Measurements from ENCODE around the gene USP6. TPM values are rescaled to one million over a fixed set of nuclear protein-coding genes. Genes with fewer than 3 reads are reported as not detected.

USP6 gene
- total RNA-seq, 2 donors from 2014 or later: not detected

DNA sequence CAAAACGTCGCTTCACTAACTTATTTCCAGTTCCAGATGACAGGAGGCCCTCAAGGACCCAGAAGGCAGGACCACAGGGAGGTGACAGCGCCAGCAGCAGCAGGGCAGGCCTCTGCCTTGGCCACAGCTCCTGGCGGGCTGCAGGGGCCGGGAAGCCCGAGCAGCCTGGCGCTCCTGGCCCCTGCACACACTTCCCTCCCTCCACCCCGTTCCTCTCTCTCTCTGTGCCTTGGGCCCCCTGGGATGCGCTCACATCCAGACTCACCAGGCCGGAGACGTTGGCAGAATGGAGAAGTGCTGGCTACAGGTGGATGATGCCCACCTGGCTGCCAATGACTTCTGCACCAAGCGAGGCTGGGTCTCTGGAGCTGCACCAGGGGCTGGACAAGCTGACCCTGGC, 63.2 kb downstream of the USP6 start:
- Histone ChIP-seq H3K4me1 (no peaks in the 10 kb centered on the region), H3K36me3 (replicated peaks in 1 of 2; ENCODE audit: insufficient read depth in 1 of 2, low read depth in 2 of 2) (peaks cover 0 to 2% of the 10 kb centered on the region in 2 donors), H3K27ac (no peak overlapping the region), H3K9me3 (peaks cover 0 to 67% (median 3%) of the 10 kb centered on the region in 3 donors), H3K4me3 (no peak overlapping the region), H3K27me3 (no peaks in the 10 kb centered on the region)
- intact Hi-C loops (cut with DNase I): no loop called here
- ATAC-seq (no peak), DNase-seq (no peak)
- TF ChIP-seq POLR2A (IDR thresholded peaks at IDR 0.05) (no peak), CTCF (IDR thresholded peaks at IDR 0.05) (no peak)
- 96 to 100% methylated on average over 6 to 12 of the region's 12 CpGs for WGBS, 2 donors

DNA sequence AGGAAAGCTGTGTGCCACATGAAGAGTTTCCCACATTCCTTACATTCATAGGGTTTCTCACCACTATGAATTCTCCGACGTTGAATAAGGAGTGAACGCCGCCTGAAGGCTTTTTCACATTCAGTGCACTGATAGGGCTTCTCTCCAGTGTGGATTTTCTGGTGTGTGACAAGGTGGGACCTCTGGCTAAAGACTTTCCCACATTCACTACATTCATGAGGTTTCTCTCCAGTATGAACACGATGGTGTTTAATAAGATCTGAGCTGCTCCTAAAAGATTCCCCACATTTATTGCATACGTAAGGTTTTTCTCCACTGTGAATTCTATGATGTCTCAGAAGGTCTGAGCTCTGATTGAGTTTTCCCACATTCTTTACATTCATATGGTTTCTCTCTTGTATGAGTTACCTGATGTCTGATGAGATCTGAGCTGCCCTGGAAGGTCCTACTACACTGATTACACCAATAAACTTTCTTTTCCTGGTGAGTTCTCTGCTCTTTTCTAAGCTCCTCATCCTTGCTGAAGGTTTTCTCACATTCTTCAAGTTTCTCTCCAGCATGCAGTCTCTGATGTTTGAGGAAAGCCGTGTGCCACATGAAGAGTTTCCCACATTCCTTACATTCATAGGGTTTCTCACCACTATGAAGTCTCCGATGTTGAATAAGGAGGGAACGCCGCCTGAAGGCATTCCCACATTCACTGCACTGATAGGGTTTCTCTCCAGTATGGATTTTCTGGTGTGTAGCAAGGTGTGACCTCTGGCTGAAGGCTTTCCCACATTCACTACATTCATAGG, 65.9 kb downstream of the USP6 start:
- 97 to 98% methylated on average over 10 of the region's 10 CpGs for whole genome bisulfite sequencing, 2 donors
- TF ChIP-seq CTCF (IDR thresholded peaks at IDR 0.05) (no peak), POLR2A (IDR thresholded peaks at IDR 0.05) (no peak)
- peaks cover 0 to 81% (median 9%) of the 10 kb centered on the region in 3 donors for H3K9me3 ChIP-seq
- no peak for DNase-seq
- H3K36me3 ChIP-seq (replicated peaks in 1 of 2; ENCODE audit: insufficient read depth in 1 of 2, low read depth in 2 of 2): peaks cover 0 to 2% of the 10 kb centered on the region in 2 donors
- no peak for ATAC-seq
- no peaks in the 10 kb centered on the region for H3K4me1 ChIP-seq
- no peaks in the 10 kb centered on the region for H3K27me3 ChIP-seq
- intact Hi-C loops (cut with DNase I): no loop called here
- H3K4me3 ChIP-seq: no peak overlapping the region
- H3K27ac ChIP-seq: no peak overlapping the region

DNA sequence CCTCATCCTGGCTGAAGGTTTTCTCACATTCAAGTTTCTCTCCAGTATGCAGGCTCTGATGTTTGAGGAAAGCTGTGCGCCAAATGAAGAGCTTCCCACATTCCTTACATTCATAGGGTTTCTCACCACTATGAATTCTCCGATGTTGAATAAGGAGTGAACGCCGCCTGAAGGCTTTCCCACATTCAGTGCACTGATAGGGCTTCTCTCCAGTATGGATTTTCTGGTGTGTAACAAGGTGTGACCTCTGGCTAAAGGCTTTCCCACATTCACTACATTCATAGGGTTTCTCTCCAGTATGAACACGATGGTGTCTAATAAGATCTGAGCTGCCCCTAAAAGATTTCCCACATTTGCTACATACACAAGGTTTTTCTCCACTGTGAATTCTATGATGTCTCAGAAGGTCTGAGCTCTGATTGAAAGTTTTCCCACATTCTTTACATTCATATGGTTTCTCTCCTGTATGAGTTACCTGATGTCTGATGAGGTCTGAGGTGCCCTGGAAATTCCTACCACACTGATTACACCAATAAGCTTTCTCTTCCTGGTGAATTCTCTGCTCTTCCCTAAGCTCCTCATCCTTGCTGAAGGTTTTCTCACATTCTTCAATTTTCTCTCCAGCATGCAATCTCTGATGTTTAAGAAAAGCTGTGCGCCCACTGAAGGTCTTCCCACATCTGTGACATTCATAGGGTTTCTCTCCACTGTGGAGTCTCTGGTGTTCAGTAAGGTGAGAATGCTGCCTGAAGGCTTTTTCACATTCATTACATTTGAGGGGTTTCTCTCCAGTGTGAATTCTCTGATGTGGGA, 67.0 kb downstream of the USP6 start:
- Histone ChIP-seq H3K9me3 (peaks cover 0 to 84% (median 9%) of the 10 kb centered on the region in 3 donors), H3K27ac (no peak overlapping the region), H3K27me3 (no peaks in the 10 kb centered on the region), H3K4me1 (no peaks in the 10 kb centered on the region), H3K4me3 (no peak overlapping the region), H3K36me3 (replicated peaks in 1 of 2; ENCODE audit: insufficient read depth in 1 of 2, low read depth in 2 of 2) (peaks cover 0 to 2% of the 10 kb centered on the region in 2 donors)
- ATAC-seq: no peak
- TF ChIP-seq POLR2A (IDR thresholded peaks at IDR 0.05): no peak
- no peak for TF ChIP-seq CTCF (IDR thresholded peaks at IDR 0.05)
- DNase-seq: no peak
- 90 to 95% methylated on average over 6 of the region's 6 CpGs for whole genome bisulfite sequencing, 2 donors
- intact Hi-C loops (cut with DNase I): no loop called here

DNA sequence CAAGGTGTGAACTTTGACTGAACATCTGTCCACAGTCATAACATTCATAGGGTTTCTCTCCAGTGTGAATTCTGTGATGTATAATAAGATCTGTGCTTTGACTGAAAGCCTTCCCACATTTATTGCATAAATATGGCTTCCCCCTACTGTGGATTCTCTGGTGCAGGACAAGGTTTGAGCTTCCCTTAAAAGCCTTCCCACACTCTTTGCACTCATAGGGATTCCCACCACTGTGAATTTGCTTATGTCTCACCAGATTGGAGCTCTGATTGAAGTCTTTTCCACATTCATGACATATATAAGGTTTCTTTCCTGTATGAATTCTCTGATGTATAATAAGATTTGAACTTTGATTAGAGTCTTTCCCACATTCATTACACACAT, 67.6 kb downstream of the USP6 start:
- ATAC-seq: no peak
- TF ChIP-seq CTCF (IDR thresholded peaks at IDR 0.05) (no peak), POLR2A (IDR thresholded peaks at IDR 0.05) (no peak)
- intact Hi-C loops (cut with DNase I): no loop called here
- DNase-seq: no peak
- no peak overlapping the region for H3K27ac ChIP-seq
- no peaks in the 10 kb centered on the region for H3K27me3 ChIP-seq
- peaks cover 0 to 84% (median 9%) of the 10 kb centered on the region in 3 donors for H3K9me3 ChIP-seq
- peaks cover 0 to 2% of the 10 kb centered on the region in 2 donors for H3K36me3 ChIP-seq (replicated peaks in 1 of 2; ENCODE audit: insufficient read depth in 1 of 2, low read depth in 2 of 2)
- H3K4me1 ChIP-seq: no peaks in the 10 kb centered on the region
- no peak overlapping the region for H3K4me3 ChIP-seq

Measured in body of pancreas (tissue), 4 donors.